Heart left ventricle (tissue), 16 donors: ENCODE data around the gene NRF1. TPM values are rescaled to one million over a fixed set of nuclear protein-coding genes. Genes with fewer than 3 reads are reported as not detected.

Source experiments
- ATAC-seq, 4 donors: fragments of 200-7000 bp; cut with Tn5 transposase; one replicate each; pipeline ENCODE4 v1.9.1; 2020 to 2022; ENCODE audit warnings: moderate library complexity in 4 of 4, mild to moderate bottlenecking in 3 of 4, moderate number of reproducible peaks in 1 of 4
- DNase-seq, 5 donors: peaks; one replicate each; pipeline ENCODE4 v3.0.0-alpha.2; 2020
- H3K27ac ChIP-seq, 12 donors: fragments of 200-600 bp; sonication (generic) in 4 of 12; one replicate each; pipeline versions ENCODE4 v1.5.0 to v1.8.0; 2016 to 2022; ENCODE audit warnings: mild to moderate bottlenecking in 2 of 12
- H3K27me3 ChIP-seq, 9 donors: fragments of 200-600 bp; sonication (generic) in 2 of 9; one replicate each; pipeline versions ENCODE4 v1.5.1 to v1.8.0; 2016 to 2022; ENCODE audit warnings: mild to moderate bottlenecking in 3 of 9
- H3K36me3 ChIP-seq, 9 donors: fragments of 200-600 bp; sonication (generic) in 2 of 9; one replicate each; pipeline versions ENCODE4 v1.5.0 to v1.8.0; 2018 to 2022; ENCODE audit warnings: mild to moderate bottlenecking in 2 of 9
- H3K4me1 ChIP-seq, 12 donors: fragments of 200-600 bp; sonication (generic) in 4 of 12; one replicate each; pipeline versions ENCODE4 v1.5.0 to v1.8.0; 2016 to 2022; ENCODE audit warnings: mild to moderate bottlenecking in 3 of 12
- H3K4me3 ChIP-seq, 12 donors: fragments of 200-600 bp; sonication (generic) in 4 of 12; one replicate each; pipeline versions ENCODE4 v1.5.0 to v1.8.0; 2017 to 2022; ENCODE audit warnings: mild to moderate bottlenecking in 9 of 12, moderate library complexity in 4 of 12
- H3K9me3 ChIP-seq, 12 donors: fragments of 200-600 bp; sonication (generic) in 4 of 12; one replicate each; pipeline versions ENCODE4 v1.5.0 to v1.8.0; 2016 to 2022; ENCODE audit warnings: mild to moderate bottlenecking in 1 of 12
- CTCF ChIP-seq, 12 donors: fragments of 200-600 bp; sonication (generic) in 4 of 12; IDR thresholded peaks; one replicate each; pipeline versions ENCODE4 v1.5.0 to v1.8.0; 2018 to 2022; ENCODE audit warnings: antibody characterized with exemption in 12 of 12, mild to moderate bottlenecking in 5 of 12
- POLR2A ChIP-seq, 2 donors: fragments of 450-650 bp; IDR thresholded peaks; one replicate each; pipeline ENCODE4 v1.6.1; 2017; ENCODE audit warnings: antibody characterized with exemption in 2 of 2, mild to moderate bottlenecking in 2 of 2, moderate library complexity in 2 of 2
- WGBS, 4 donors: extraction: QIAGEN DNeasy Blood & Tissue Kit in 2 of 4; methylation state at CpG; one replicate each; pipeline versions ENCODE4 v1.1.5 to v1.1.7; 2013 to 2018; 5-methylcytosine and 5-hydroxymethylcytosine counted together
- intact Hi-C, 10 donors: fragments of 100-400 bp; cut with DNase I; formaldehyde crosslinking; loops; one replicate each; pipeline versions ENCODE4 v1.11.1 to v1.14.2; 2022
- polyA plus RNA-seq, 2 donors: library from polyadenylated mRNA; stranded (reverse); fragments of 200-250 nt; gene quantifications; one replicate each; pipeline ENCODE4 v1.2.3, GENCODE V29; 2013
- total RNA-seq, 9 donors: library from RNA; depleted of rRNA in 2 of 9; stranded (reverse); fragments of >200 nt in 2 of 9; fragmentation: NEBNext Ultra II Directional in 3 of 9; extraction: Animal tissue kit (Norgen Biotek cat#: 25700) in 3 of 9; gene quantifications; one replicate each; pipeline versions ENCODE4 v1.1.0 to v1.2.4, GENCODE V29; 2016 to 2023
- donor health status: ischemic (EF 13 %, LVEDD 7.1; RV severe dilation, severe dysfunction).
- donor health status: healthy with polysubstance abuse.
- donor health status: DM: no; HTN: yes; CAD: no.
- donor health status: DM: no; HTN: no; CAD: no.
- donor health status: ischemic (EF 25% LVEDD 6.9; RV normal size, moderate dysfunction).
- donor health status: ischemic (EF 25% LVEDD 5.7; RV mildly dilated, moderate dysfunction).
- donor health status: healthy.
- donor health status: DM: yes; HTN: yes; CAD: no.
- donor health status: ischemic (EF 35%, LVEDD 5.7; RV mildly dilated, moderate dysfunction).
- donor health status: nonischemic (EF 11% LVEDD 7.7; RV severe dilation, severe dysfunction).
- donor health status: DM: yes; HTN: yes; CAD: no.
- donor health status: PGD.
- donor health status: ischemic (EF 29% LVEDD 5.4; RV normal size, mild dysfunction).
- donor health status: nonischemic (EF 23%, LVEDD 6.1; RV moderate dilation, normal function).

NRF1 gene
- total and polyA plus RNA-seq, 11 donors, result 6.2 to 20.7 (median 11.9) TPM

- WGBS, 4 donors, result 79 to 87% (median 83%) methylated on average over 12 to 19 of the region's 19 CpGs
- no peak for TF ChIP-seq POLR2A (IDR thresholded peaks at IDR 0.05)
- no peak for TF ChIP-seq CTCF (IDR thresholded peaks at IDR 0.05)
Observed at GRCh38 chr7:129771201-129771927, 159.8 kb downstream of the NRF1 start.

GRCh38 chr7:129771928-129772479 lies 160.5 kb downstream of the NRF1 start:
- Histone ChIP-seq H3K27ac (no peak overlapping the region), H3K36me3 (no peaks in the 10 kb centered on the region), H3K27me3 (peaks cover 0 to 33% (median 13%) of the 10 kb centered on the region in 9 donors), H3K9me3 (no peaks in the 10 kb centered on the region), H3K4me3 (no peak overlapping the region), H3K4me1 (no peaks in the 10 kb centered on the region)
- ATAC-seq (no peak), DNase-seq (no peak)
- 74 to 82% (median 80%) methylated on average over 10 to 18 of the region's 18 CpGs for WGBS, 4 donors
- intact Hi-C loops, result no loop called here
- TF ChIP-seq POLR2A (IDR thresholded peaks at IDR 0.05) (no peak), CTCF (IDR thresholded peaks at IDR 0.05) (no peak)

More at GRCh38 chr7:129771201-129771927, 159.8 kb downstream of the NRF1 start:
- H3K27me3 ChIP-seq, result peaks cover 0 to 27% (median 7%) of the 10 kb centered on the region in 9 donors
- H3K4me1 ChIP-seq, result no peaks in the 10 kb centered on the region
- H3K36me3 ChIP-seq, result no peaks in the 10 kb centered on the region
- H3K27ac ChIP-seq, result no peak overlapping the region
- intact Hi-C loops, result no loop called here
- no peak overlapping the region for H3K4me3 ChIP-seq
- DNase-seq, result no peak
- no peaks in the 10 kb centered on the region for H3K9me3 ChIP-seq
- no peak for ATAC-seq

- H3K27ac ChIP-seq, result no peak overlapping the region
- no peaks in the 10 kb centered on the region for H3K36me3 ChIP-seq
- TF ChIP-seq CTCF (IDR thresholded peaks at IDR 0.05), result no peak
- no peak for TF ChIP-seq POLR2A (IDR thresholded peaks at IDR 0.05)
- H3K4me1 ChIP-seq, result no peaks in the 10 kb centered on the region
- DNase-seq, result no peak
- peaks cover 7 to 41% (median 21%) of the 10 kb centered on the region in 9 donors for H3K27me3 ChIP-seq
- no peak overlapping the region for H3K4me3 ChIP-seq
- WGBS, 4 donors, result 59 to 72% (median 72%) methylated on average over 13 to 15 of the region's 15 CpGs
- intact Hi-C loops, result no loop called here
- H3K9me3 ChIP-seq, result no peaks in the 10 kb centered on the region
- ATAC-seq, result no peak
Observed at GRCh38 chr7:129772646-129773280, 161.2 kb downstream of the NRF1 start.

DNA sequence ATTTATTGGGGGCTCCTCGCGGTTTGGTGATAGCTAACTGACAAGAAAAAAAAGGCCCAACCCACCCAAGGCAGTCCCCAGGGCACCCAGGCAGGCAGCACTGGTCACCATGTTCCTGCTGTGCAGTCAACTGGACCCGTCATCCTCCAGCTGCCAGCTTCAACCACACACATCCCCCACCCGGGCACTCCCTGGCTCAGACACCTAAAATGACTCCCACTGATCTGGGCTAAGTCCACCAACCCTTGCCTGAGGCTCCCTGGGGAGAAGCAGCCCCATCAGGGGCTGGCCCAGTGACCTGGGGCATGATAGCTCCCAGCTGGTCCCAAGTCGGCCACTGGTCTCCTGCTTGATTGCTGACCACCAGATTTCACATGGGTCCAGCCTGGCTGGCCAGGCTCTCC lies 161.8 kb downstream of the NRF1 start:
- Histone ChIP-seq H3K27me3 (peaks cover 13 to 47% (median 26%) of the 10 kb centered on the region in 9 donors), H3K9me3 (no peaks in the 10 kb centered on the region), H3K4me1 (peaks cover 0 to 5% (median 0%) of the 10 kb centered on the region in 12 donors), H3K27ac (no peak overlapping the region), H3K36me3 (no peaks in the 10 kb centered on the region), H3K4me3 (no peak overlapping the region)
- ATAC-seq (no peak), DNase-seq (no peak)
- intact Hi-C loops, result no loop called here
- 70 to 84% (median 83%) methylated on average over 5 of the region's 5 CpGs for WGBS, 4 donors
- TF ChIP-seq POLR2A (IDR thresholded peaks at IDR 0.05), result no peak
- no peak for TF ChIP-seq CTCF (IDR thresholded peaks at IDR 0.05)
